ENCODE data around the gene MYL12A. TPM values are rescaled to one million over a fixed set of nuclear protein-coding genes. Genes with fewer than 3 reads are reported as not detected.

The MYL12A gene
- total and polyA plus RNA-seq, 2 of the 8 experiments (the other 6 are each of a cell fraction or from before 2014, with no cell fraction given): 188 to 247 TPM

DNA sequence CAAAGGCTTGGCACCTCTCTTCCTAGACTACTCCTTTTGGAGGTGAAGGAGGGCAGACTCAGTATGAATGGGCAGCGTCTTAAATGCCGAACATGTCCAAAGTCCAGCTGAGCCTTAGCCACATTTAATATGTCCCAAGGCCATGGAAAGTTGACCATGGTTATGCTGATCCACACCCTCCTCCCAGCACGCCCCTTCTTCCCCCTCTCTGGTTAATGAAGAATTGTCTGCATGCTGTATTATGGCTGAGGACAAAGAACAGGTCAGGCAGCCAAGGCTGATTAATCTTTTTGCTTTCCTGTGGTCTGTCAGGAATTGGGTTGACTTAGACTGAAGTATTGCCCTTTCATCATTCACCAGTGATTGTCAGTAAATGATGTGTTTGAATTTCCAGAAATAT is 22.0 kb upstream of the MYL12A start (continued):
- TF ChIP-seq, protein P1, sequence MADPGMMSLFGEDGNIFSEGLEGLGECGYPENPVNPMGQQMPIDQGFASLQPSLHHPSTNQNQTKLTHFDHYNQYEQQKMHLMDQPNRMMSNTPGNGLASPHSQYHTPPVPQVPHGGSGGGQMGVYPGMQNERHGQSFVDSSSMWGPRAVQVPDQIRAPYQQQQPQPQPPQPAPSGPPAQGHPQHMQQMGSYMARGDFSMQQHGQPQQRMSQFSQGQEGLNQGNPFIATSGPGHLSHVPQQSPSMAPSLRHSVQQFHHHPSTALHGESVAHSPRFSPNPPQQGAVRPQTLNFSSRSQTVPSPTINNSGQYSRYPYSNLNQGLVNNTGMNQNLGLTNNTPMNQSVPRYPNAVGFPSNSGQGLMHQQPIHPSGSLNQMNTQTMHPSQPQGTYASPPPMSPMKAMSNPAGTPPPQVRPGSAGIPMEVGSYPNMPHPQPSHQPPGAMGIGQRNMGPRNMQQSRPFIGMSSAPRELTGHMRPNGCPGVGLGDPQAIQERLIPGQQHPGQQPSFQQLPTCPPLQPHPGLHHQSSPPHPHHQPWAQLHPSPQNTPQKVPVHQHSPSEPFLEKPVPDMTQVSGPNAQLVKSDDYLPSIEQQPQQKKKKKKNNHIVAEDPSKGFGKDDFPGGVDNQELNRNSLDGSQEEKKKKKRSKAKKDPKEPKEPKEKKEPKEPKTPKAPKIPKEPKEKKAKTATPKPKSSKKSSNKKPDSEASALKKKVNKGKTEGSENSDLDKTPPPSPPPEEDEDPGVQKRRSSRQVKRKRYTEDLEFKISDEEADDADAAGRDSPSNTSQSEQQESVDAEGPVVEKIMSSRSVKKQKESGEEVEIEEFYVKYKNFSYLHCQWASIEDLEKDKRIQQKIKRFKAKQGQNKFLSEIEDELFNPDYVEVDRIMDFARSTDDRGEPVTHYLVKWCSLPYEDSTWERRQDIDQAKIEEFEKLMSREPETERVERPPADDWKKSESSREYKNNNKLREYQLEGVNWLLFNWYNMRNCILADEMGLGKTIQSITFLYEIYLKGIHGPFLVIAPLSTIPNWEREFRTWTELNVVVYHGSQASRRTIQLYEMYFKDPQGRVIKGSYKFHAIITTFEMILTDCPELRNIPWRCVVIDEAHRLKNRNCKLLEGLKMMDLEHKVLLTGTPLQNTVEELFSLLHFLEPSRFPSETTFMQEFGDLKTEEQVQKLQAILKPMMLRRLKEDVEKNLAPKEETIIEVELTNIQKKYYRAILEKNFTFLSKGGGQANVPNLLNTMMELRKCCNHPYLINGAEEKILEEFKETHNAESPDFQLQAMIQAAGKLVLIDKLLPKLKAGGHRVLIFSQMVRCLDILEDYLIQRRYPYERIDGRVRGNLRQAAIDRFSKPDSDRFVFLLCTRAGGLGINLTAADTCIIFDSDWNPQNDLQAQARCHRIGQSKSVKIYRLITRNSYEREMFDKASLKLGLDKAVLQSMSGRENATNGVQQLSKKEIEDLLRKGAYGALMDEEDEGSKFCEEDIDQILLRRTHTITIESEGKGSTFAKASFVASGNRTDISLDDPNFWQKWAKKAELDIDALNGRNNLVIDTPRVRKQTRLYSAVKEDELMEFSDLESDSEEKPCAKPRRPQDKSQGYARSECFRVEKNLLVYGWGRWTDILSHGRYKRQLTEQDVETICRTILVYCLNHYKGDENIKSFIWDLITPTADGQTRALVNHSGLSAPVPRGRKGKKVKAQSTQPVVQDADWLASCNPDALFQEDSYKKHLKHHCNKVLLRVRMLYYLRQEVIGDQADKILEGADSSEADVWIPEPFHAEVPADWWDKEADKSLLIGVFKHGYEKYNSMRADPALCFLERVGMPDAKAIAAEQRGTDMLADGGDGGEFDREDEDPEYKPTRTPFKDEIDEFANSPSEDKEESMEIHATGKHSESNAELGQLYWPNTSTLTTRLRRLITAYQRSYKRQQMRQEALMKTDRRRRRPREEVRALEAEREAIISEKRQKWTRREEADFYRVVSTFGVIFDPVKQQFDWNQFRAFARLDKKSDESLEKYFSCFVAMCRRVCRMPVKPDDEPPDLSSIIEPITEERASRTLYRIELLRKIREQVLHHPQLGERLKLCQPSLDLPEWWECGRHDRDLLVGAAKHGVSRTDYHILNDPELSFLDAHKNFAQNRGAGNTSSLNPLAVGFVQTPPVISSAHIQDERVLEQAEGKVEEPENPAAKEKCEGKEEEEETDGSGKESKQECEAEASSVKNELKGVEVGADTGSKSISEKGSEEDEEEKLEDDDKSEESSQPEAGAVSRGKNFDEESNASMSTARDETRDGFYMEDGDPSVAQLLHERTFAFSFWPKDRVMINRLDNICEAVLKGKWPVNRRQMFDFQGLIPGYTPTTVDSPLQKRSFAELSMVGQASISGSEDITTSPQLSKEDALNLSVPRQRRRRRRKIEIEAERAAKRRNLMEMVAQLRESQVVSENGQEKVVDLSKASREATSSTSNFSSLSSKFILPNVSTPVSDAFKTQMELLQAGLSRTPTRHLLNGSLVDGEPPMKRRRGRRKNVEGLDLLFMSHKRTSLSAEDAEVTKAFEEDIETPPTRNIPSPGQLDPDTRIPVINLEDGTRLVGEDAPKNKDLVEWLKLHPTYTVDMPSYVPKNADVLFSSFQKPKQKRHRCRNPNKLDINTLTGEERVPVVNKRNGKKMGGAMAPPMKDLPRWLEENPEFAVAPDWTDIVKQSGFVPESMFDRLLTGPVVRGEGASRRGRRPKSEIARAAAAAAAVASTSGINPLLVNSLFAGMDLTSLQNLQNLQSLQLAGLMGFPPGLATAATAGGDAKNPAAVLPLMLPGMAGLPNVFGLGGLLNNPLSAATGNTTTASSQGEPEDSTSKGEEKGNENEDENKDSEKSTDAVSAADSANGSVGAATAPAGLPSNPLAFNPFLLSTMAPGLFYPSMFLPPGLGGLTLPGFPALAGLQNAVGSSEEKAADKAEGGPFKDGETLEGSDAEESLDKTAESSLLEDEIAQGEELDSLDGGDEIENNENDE (IDR thresholded peaks at IDR 0.05; ENCODE audit: insufficient replicate concordance, low read length): no peak
- TF ChIP-seq SP1 (IDR thresholded peaks at IDR 0.05; ENCODE audit: low read depth, low read length) (no peak), CBX5 (IDR thresholded peaks at IDR 0.05; ENCODE audit: low read depth, low read length) (no peak), POLR2A (IDR thresholded peaks at IDR 0.05; ENCODE audit: control extremely low read depth in 1 of 2, low read depth in 2 of 2, low read length in 2 of 2) (no peak), PHF8 (conservative IDR thresholded peaks at IDR 0.05; ENCODE audit: low read depth, low read length) (no peak)
